Kidney epithelial cell (primary cell): ENCODE data around the gene ZYG11B. TPM values are rescaled to one million over a fixed set of nuclear protein-coding genes. Genes with fewer than 3 reads are reported as not detected.

ENCODE experiments used
- DNase-seq: peaks from one replicate; pipeline ENCODE4 v3.0.0-alpha.2; 2010; ENCODE audit warnings: low read depth
- H3K27me3 ChIP-seq: 2 replicates; pipeline ENCODE4 v1.6.0; 2011; ENCODE audit warnings: low read length; ENCODE audit not compliant: control insufficient read depth, insufficient read depth
- H3K36me3 ChIP-seq: 2 replicates; pipeline ENCODE4 v1.5.1; 2011; ENCODE audit warnings: low read length; ENCODE audit not compliant: control insufficient read depth, insufficient read depth
- H3K4me3 ChIP-seq: 2 replicates; pipeline ENCODE4 v1.5.1; 2011; ENCODE audit warnings: low read depth, mild to moderate bottlenecking, control low read depth, low read length
- total RNA-seq: library from RNA; depleted of rRNA; stranded (reverse); fragments of >200 nt; gene quantifications from 2 replicates; pipeline ENCODE4 v1.2.3, GENCODE V29; 2015
- TF ChIP-seq, protein P1 (sequence below): IDR thresholded peaks from 2 replicates; pipeline ENCODE4 v1.5.1; 2011; ENCODE audit warnings: mild to moderate bottlenecking, moderate library complexity, low read length, control low read depth, inconsistent platforms; ENCODE audit not compliant: insufficient read depth, poor library complexity, severe bottlenecking

Gene ZYG11B
- total RNA-seq, 1 donor from 2014 or later, result 25.2 TPM

DNA sequence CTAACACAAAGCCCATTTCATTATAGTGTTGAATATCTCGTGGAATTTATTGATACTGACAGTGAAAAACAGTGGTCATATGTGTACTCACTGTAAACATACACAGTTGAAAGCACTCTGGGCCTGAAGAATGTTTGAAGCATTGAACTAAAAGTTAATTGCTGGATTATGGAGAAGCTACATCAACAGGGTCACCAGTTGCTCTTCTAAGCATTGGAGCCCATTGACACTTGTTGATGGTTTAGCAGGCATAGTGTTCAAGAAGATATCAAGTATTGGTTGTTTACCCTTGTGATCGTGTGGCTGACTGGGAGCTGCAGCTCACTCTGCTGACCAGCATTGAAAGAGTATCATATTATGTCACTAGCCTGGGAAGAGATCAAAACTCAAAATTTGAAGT lies 126.6 kb downstream of the ZYG11B start:
- Histone ChIP-seq H3K36me3 (no peaks in the 10 kb centered on the region), H3K27me3 (no peaks in the 10 kb centered on the region), H3K4me3 (no peak overlapping the region)
- TF ChIP-seq, protein P1, sequence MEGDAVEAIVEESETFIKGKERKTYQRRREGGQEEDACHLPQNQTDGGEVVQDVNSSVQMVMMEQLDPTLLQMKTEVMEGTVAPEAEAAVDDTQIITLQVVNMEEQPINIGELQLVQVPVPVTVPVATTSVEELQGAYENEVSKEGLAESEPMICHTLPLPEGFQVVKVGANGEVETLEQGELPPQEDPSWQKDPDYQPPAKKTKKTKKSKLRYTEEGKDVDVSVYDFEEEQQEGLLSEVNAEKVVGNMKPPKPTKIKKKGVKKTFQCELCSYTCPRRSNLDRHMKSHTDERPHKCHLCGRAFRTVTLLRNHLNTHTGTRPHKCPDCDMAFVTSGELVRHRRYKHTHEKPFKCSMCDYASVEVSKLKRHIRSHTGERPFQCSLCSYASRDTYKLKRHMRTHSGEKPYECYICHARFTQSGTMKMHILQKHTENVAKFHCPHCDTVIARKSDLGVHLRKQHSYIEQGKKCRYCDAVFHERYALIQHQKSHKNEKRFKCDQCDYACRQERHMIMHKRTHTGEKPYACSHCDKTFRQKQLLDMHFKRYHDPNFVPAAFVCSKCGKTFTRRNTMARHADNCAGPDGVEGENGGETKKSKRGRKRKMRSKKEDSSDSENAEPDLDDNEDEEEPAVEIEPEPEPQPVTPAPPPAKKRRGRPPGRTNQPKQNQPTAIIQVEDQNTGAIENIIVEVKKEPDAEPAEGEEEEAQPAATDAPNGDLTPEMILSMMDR, result no peak
- DNase-seq, result no peak

DNA sequence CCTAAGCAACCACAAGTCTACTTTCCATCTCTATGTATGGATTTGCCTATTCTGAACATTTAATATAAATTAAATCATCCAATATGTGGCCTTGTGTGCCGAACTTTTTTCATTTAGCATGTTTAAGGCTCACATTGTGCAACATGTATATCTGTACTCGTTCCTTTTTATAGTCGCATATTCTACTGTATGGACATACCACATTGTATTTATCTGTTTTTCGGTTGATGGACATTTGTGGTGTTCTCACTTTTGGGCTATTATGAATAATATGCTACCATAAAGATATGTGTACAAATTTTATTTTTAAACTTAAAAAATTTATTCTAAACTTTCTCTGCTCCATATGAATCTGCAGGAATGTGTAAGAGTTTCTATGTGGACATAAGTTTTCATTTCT lies 129.3 kb downstream of the ZYG11B start:
- Histone ChIP-seq H3K4me3 (no peak overlapping the region), H3K27me3 (no peaks in the 10 kb centered on the region), H3K36me3 (no peaks in the 10 kb centered on the region)
- TF ChIP-seq, protein P1, result no peak
- DNase-seq, result no peak

DNA sequence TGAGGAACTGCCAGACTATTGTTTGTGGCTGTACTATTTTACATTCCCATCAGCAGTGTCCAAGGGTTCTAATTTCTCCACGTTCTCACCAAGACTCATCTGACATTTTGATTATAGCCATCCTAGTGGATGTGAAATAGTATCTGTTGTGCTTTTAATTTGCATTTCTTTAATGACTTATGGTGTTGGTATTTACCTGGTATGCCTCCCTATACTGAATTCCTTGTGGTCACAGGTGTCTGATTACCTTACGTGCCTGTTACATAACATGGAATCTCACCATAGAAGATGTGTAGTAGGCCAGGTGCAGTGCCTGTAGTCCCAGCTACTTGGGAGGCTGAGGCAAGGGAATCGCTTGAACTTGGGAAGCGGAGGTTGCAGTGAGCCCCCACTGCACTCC lies 129.8 kb downstream of the ZYG11B start:
- DNase-seq, result no peak
- no peaks in the 10 kb centered on the region for H3K27me3 ChIP-seq

DNA sequence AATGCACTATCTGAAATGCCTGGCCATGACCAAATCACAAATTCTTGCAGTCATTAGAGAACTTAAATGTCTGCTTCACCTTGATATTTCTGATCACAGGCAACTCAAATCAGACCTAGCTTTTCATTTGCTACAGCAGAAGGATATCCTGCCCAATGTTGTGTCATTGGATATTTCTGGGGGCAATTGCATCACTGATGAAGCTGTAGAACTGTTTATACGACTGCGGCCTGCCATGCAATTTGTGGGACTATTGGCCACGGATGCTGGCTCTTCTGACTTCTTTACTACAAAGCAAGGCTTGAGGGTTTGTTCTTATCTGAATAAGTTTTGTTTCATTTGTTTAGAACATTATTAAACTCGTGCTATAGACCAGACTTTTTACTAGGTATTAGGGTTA lies 131.2 kb downstream of the ZYG11B start:
- DNase-seq, result no peak
- TF ChIP-seq, protein P1, result no peak
- Histone ChIP-seq H3K4me3 (no peak overlapping the region), H3K36me3 (no peaks in the 10 kb centered on the region), H3K27me3 (no peaks in the 10 kb centered on the region)

More for the DNA sequence above, 129.8 kb downstream of the ZYG11B start:
- TF ChIP-seq, protein P1, result no peak
- H3K36me3 ChIP-seq, result no peaks in the 10 kb centered on the region
- H3K4me3 ChIP-seq, result no peak overlapping the region

DNA sequence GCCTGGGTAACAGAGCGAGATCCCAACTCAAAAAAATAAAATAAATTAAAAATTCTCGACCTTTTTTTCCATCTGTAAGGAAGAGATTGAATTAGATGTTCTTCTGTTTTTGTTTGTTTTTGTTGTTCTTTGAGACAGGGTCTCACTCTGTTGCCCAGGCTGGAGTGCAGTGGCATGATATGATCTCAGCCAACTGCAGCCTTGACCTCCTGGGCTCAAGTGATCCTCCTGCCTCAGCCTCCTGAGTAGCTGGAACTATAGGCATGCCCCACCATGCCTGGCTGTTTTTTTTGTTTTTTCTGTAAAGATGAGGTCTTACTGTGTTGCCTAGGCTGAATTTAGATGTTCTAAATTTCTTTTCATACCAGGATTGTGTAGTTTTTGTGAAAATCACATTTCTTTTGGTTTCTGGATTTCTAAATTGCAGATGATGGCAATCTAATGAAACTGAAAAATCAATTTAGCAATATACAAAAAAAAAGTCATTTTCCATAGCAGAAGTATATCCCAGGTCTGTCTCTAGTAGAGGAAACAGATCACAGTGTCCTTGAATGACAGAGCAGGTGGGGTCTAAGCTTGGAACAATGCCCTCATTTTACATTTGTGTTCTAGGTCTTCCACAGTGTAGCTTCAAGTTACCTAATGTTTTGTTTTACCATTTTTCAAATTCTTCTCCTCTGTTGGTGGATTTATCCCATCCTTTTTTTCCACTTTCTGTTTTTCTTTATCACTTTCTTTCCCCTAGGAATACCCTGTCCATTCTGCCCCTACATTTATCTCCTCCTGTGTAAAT lies 136.6 kb downstream of the ZYG11B start:
- Histone ChIP-seq H3K36me3 (no peaks in the 10 kb centered on the region), H3K4me3 (no peak overlapping the region), H3K27me3 (no peaks in the 10 kb centered on the region)
- TF ChIP-seq, protein P1, result no peak
- DNase-seq, result no peak
